ENCODE data around the gene LHX8. TPM values are rescaled to one million over a fixed set of nuclear protein-coding genes. Genes with fewer than 3 reads are reported as not detected.

Gene LHX8
- total RNA-seq, 3 donors from 2014 or later: not detected

- DNase-seq (ENCODE audit: low spot score in 2 of 2): no peak
- H3K4me3 ChIP-seq: no peak overlapping the region
Observed at GRCh38 chr1:75129983-75130789, 4.0 kb upstream of the LHX8 start.

GRCh38 chr1:75130865-75131564 is 3.2 kb upstream of the LHX8 start:
- TF ChIP-seq POLR2AphosphoS5 (IDR thresholded peaks at IDR 0.05) (no peak), POLR2A (IDR thresholded peaks at IDR 0.05) (no peak), CTCF (IDR thresholded peaks at IDR 0.05) (no peak)
- Histone ChIP-seq H3K4me3 (peak overlapping the region in 1 of 3 donors; percentile 1), H3K36me3 (no peaks in the 10 kb centered on the region), H3K27me3 (peaks cover 4 to 99% of the 10 kb centered on the region in 2 donors), H3K27ac (no peak overlapping the region), H3K4me1 (no peaks in the 10 kb centered on the region), H3K9me3 (no peaks in the 10 kb centered on the region)
- intact Hi-C loops (cut with DNase I; ENCODE audit: low total_unique reads): no loop called here
- no peak for DNase-seq (ENCODE audit: low spot score in 2 of 2)

More at GRCh38 chr1:75129983-75130789, 4.0 kb upstream of the LHX8 start:
- TF ChIP-seq POLR2A (IDR thresholded peaks at IDR 0.05) (no peak), CTCF (IDR thresholded peaks at IDR 0.05) (no peak), POLR2AphosphoS5 (IDR thresholded peaks at IDR 0.05) (no peak)
- H3K36me3 ChIP-seq: no peaks in the 10 kb centered on the region
- H3K4me1 ChIP-seq: no peaks in the 10 kb centered on the region
- H3K27me3 ChIP-seq: peaks cover 4 to 97% of the 10 kb centered on the region in 2 donors
- intact Hi-C loops (cut with DNase I; ENCODE audit: low total_unique reads): no loop called here
- peaks cover 0 to 6% of the 10 kb centered on the region in 2 donors for H3K9me3 ChIP-seq
- H3K27ac ChIP-seq: no peak overlapping the region

- no peaks in the 10 kb centered on the region for H3K9me3 ChIP-seq
- DNase-seq (ENCODE audit: low spot score in 2 of 2): no peak
- no peak overlapping the region for H3K4me3 ChIP-seq
- no peak for TF ChIP-seq POLR2AphosphoS5 (IDR thresholded peaks at IDR 0.05)
- no peak for TF ChIP-seq CTCF (IDR thresholded peaks at IDR 0.05)
- no peak for TF ChIP-seq POLR2A (IDR thresholded peaks at IDR 0.05)
- no peaks in the 10 kb centered on the region for H3K4me1 ChIP-seq
- peaks cover 4 to 98% of the 10 kb centered on the region in 2 donors for H3K27me3 ChIP-seq
- H3K36me3 ChIP-seq: no peaks in the 10 kb centered on the region
- no peak overlapping the region for H3K27ac ChIP-seq
- intact Hi-C loops (cut with DNase I; ENCODE audit: low total_unique reads): no loop called here
Observed at GRCh38 chr1:75131565-75132241, 2.5 kb upstream of the LHX8 start.

GRCh38 chr1:75132242-75132811 is 1.9 kb upstream of the LHX8 start:
- no peak overlapping the region for H3K27ac ChIP-seq
- H3K4me3 ChIP-seq: no peak overlapping the region
- TF ChIP-seq POLR2AphosphoS5 (IDR thresholded peaks at IDR 0.05): no peak
- TF ChIP-seq CTCF (IDR thresholded peaks at IDR 0.05): no peak
- no peak for TF ChIP-seq POLR2A (IDR thresholded peaks at IDR 0.05)
- H3K27me3 ChIP-seq: peaks cover 4 to 98% of the 10 kb centered on the region in 2 donors
- no peak for DNase-seq (ENCODE audit: low spot score in 2 of 2)
- H3K4me1 ChIP-seq: no peaks in the 10 kb centered on the region
- intact Hi-C loops (cut with DNase I; ENCODE audit: low total_unique reads): no loop called here
- no peaks in the 10 kb centered on the region for H3K9me3 ChIP-seq
- no peaks in the 10 kb centered on the region for H3K36me3 ChIP-seq
